GM12872 (cell line): ENCODE results near the gene SPEN.

Experiments used
- CTCF ChIP-seq: IDR thresholded peaks from 3 replicates; pipeline ENCODE4 v1.5.1; 2011; ENCODE audit warnings: low read depth, mild to moderate bottlenecking, low read length, moderate library complexity; ENCODE audit not compliant: insufficient read depth

SPEN gene

GRCh38 chr1:15968172-15968571, 120.7 kb downstream of the SPEN start:
- no peak for TF ChIP-seq CTCF

GRCh38 chr1:15969321-15969880, 121.9 kb downstream of the SPEN start:
- TF ChIP-seq CTCF = no peak

GRCh38 chr1:15970911-15971310, 123.4 kb downstream of the SPEN start:
- no peak for TF ChIP-seq CTCF

- TF ChIP-seq CTCF = no peak
Measured at GRCh38 chr1:15972409-15972808, 124.9 kb downstream of the SPEN start.

- no peak for TF ChIP-seq CTCF
Measured at GRCh38 chr1:15973772-15974171, 126.3 kb downstream of the SPEN start.

GRCh38 chr1:15974855-15975254, 127.3 kb downstream of the SPEN start:
- TF ChIP-seq CTCF = no peak

- TF ChIP-seq CTCF = peak; percentile 20; the same call in 1 of the 3 replicates
Measured at GRCh38 chr1:15975358-15975804, 127.9 kb downstream of the SPEN start.
